GM12874 (cell line): Measurements from ENCODE around the gene ANXA7.

ENCODE experiments used
- TF ChIP-seq, protein P1 (sequence below): IDR thresholded peaks from 2 replicates; pipeline ENCODE4 v1.5.1; 2011; ENCODE audit warnings: low read depth, mild to moderate bottlenecking, control low read depth, low read length, moderate library complexity; ENCODE audit not compliant: insufficient read depth

ANXA7 gene

DNA sequence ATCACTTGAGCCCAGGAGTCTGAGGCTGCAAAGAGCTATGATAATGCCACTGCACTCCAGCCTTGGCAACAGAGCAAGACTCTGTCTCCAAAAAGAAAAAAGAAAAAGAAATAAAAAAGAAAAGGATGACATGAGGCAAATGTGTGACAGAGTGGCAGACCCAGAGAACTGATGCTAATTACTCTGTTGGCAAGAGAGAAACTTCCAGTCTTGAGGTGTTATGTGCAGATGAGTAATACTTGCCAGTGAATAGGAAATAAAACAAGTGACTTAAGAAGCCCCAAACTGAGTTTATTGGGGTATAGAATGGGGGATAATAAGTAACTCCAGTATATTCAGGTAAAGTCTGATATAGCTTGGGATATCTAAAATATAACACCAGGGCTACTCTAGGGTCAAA, 9.5 kb upstream of the ANXA7 start:
- TF ChIP-seq, protein P1, sequence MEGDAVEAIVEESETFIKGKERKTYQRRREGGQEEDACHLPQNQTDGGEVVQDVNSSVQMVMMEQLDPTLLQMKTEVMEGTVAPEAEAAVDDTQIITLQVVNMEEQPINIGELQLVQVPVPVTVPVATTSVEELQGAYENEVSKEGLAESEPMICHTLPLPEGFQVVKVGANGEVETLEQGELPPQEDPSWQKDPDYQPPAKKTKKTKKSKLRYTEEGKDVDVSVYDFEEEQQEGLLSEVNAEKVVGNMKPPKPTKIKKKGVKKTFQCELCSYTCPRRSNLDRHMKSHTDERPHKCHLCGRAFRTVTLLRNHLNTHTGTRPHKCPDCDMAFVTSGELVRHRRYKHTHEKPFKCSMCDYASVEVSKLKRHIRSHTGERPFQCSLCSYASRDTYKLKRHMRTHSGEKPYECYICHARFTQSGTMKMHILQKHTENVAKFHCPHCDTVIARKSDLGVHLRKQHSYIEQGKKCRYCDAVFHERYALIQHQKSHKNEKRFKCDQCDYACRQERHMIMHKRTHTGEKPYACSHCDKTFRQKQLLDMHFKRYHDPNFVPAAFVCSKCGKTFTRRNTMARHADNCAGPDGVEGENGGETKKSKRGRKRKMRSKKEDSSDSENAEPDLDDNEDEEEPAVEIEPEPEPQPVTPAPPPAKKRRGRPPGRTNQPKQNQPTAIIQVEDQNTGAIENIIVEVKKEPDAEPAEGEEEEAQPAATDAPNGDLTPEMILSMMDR, result no peak

DNA sequence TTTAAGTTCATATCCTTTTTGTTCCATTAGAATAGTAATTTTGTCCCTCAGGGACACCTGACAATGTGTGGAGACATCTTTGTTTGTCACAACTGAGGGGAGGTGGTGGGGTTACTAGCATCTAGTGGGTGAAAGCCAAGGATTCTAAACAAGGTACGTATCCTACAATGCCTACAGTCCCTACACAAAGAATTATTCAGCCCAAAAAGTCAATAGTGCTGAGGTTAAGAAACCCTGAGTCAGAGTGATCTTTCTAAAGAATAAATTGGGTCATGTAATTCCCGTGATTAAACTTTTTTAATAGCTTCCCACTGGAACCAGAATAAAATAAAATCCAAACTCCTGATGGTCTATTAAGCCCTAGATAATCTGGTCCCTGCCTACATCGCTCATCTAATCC, 2.7 kb upstream of the ANXA7 start:
- TF ChIP-seq, protein P1, result no peak

DNA sequence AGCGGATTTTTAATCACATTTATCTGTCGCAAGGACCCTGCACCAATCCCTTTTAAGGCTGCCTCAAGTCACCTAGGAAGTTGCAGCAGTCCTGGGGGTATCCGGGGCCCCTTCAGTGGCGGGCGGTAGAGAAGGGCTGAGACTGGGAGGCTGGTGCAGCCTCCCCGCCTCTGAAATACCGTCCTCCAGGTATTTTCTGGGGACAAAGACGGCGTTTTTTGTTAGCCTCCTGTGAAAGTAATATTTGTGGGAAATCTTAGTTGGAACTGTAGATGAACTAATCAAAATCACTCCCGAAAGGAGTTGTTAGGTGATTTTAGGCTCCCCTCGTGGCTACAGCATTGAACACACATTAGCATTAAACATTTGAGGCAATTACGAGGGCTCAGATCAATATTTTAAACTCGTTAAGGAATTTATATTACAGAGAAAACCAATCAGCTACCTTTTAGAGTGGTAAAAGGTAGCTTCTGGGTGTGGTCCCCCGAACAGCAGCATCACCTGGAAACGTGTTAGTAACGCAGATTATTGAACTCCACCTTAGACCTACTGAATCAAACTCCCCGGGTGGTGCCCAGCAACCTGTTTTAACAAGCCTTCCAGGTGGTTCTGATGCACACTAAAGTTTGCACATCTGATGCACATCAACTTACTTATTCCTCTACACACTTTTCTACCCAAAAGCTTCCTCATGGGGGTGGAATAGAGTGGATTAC, 530 bp upstream of the ANXA7 start:
- TF ChIP-seq, protein P1, result no peak

DNA sequence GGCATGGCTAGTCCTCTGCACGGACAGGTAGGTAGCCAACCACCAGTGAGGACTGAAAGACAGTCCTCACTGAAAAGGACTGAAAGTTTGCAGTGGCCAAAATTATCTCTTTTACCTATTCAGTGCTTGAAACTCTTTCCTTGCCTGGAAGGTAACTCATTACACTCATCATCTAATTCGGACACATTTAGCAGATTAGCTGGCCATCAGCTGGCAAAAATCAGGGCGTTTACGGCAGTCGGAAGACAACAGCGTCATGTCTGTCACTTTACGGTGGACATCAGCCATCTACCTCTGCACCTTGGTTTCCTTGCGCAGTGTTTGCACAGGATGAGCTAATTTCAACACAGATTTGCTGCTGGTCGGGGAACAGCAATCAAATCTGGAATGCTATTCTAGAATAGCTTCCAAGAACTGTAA, 740 bp downstream of the ANXA7 start:
- TF ChIP-seq, protein P1, result no peak

DNA sequence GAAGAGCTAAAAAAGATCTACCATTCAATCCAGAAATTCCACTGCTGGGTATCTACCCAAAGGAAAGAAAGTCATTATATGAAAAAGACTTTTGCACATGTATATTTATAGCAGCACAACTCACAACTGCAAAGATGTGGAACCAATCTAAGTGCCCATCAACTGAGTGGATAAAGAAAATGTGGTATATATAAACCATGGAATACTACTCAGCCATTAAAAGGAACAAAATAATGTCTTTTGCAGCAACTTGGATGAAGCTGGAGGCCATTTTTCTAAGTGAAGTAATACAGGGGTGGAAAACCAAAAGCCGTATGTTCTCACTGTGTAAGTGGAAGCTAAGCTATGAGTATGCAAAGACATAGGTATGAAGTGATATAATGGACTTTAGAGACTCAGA, 3.0 kb downstream of the ANXA7 start:
- TF ChIP-seq, protein P1, result no peak

DNA sequence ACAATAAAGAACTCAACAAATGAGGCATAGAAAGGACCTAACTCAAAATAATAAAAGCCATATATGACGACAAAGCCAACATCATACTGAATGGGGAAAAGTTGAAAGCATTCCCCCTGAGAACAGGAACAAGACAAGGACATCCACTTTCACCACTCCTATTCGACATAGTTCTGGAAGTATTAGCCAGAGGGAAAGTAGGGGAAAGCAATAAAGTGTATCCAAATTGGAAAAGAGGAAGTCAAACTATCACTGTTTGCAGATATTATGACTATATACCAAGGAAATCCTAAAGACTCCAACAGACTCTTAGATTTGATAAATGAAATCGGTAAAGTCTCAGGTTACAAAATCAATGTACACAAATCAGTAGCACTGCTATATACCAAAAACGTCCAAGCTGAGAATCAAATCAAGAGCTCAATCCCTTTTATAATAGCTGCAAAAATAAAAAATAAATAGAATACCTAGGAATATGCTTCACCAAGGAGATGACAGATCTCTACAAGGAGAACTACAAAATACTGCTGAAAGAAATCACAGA, 4.8 kb downstream of the ANXA7 start:
- TF ChIP-seq, protein P1, result no peak

DNA sequence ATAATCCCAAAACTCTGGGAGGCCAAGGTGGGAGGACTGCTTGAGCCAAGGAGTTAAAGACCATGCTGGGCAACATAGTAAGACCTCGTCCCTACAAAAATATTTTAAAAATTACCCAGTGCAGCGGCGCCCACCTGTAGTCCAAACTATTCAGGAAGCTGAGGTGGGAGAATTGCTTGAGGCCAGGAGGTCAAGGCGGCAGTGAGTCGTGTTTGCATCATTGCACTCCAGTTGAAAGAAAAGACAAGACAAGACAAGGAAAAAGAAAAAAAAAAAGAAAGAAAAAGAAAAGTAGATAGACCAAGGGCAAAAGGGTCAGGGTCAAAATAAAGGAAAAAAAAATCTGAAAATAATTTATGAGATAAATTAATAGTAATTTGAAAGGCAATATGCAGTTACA, 5.8 kb downstream of the ANXA7 start:
- TF ChIP-seq, protein P1, result no peak
